Astrocyte (in vitro differentiated cells and primary cell): ENCODE measurements around the gene HTT-AS. TPM values are rescaled to one million over a fixed set of nuclear protein-coding genes. Genes with fewer than 3 reads are reported as not detected.
A peak's percentile ranks its signal among the peaks of the same experiment; 100 is the strongest.

Experiments
- DNase-seq: peaks from one replicate; pipeline ENCODE4 v3.0.0-alpha.2; 2010; ENCODE audit warnings: low read depth
- FAIRE-seq: peaks from 2 replicates; lab custom pipeline; 2011; peaks lifted over from hg19 to GRCh38; lab: Jason Lieb, UNC
- H2AFZ ChIP-seq: 2 replicates; pipeline ENCODE4 v1.6.0; 2012; ENCODE audit warnings: low read depth, low read length, inconsistent platforms
- H3K27ac ChIP-seq: 2 replicates; pipeline ENCODE4 v1.5.1; 2011; ENCODE audit warnings: low read depth, low read length, inconsistent platforms
- H3K27me3 ChIP-seq: 2 replicates; pipeline ENCODE4 v1.6.0; 2011; ENCODE audit warnings: low read length, inconsistent platforms; ENCODE audit not compliant: insufficient read depth
- H3K36me3 ChIP-seq: 2 replicates; pipeline ENCODE4 v1.5.1; 2011; ENCODE audit warnings: low read length, inconsistent platforms; ENCODE audit not compliant: insufficient read depth
- H3K4me1 ChIP-seq: 2 replicates; pipeline ENCODE4 v1.5.1; 2011; ENCODE audit warnings: low read length, inconsistent platforms; ENCODE audit not compliant: insufficient read depth
- H3K4me2 ChIP-seq: 2 replicates; pipeline ENCODE4 v1.6.0; 2012; ENCODE audit warnings: low read length, inconsistent platforms
- H3K4me3 ChIP-seq: 2 replicates; pipeline ENCODE4 v1.5.1; 2011; ENCODE audit warnings: low read depth, mild to moderate bottlenecking, low read length, inconsistent platforms; ENCODE audit not compliant: insufficient read depth
- H3K79me2 ChIP-seq: 2 replicates; pipeline ENCODE4 v1.6.0; 2012; ENCODE audit warnings: mild to moderate bottlenecking, low read length, inconsistent platforms; ENCODE audit not compliant: insufficient read depth
- H3K9ac ChIP-seq: 2 replicates; pipeline ENCODE4 v1.6.0; 2012; ENCODE audit warnings: mild to moderate bottlenecking, low read length, inconsistent platforms
- H3K9me3 ChIP-seq: 2 replicates; pipeline ENCODE4 v1.5.1; 2012; ENCODE audit warnings: low read depth, mild to moderate bottlenecking, low read length, inconsistent platforms; ENCODE audit not compliant: insufficient read depth
- H4K20me1 ChIP-seq: 2 replicates; pipeline ENCODE4 v1.6.0; 2012; ENCODE audit warnings: low read length, inconsistent platforms; ENCODE audit not compliant: insufficient read depth
- H3K27ac Mint-ChIP-seq: one replicate; pipeline ENCODE4 v1.8.0; 2021; ENCODE audit warnings: mild to moderate bottlenecking, mixed read lengths; ENCODE audit not compliant: unreplicated experiment
- H3K27me3 Mint-ChIP-seq: one replicate; pipeline ENCODE4 v1.8.0; 2021; ENCODE audit warnings: low read depth, mixed read lengths; ENCODE audit not compliant: unreplicated experiment
- H3K36me3 Mint-ChIP-seq: one replicate; pipeline ENCODE4 v1.8.0; 2021; ENCODE audit warnings: low read depth, mixed read lengths; ENCODE audit not compliant: unreplicated experiment
- H3K4me1 Mint-ChIP-seq: one replicate; pipeline ENCODE4 v1.8.0; 2021; ENCODE audit warnings: low read depth, mixed read lengths; ENCODE audit not compliant: unreplicated experiment
- H3K4me3 Mint-ChIP-seq: one replicate; pipeline ENCODE4 v1.8.0; 2021; ENCODE audit warnings: mild to moderate bottlenecking, moderate library complexity, mixed read lengths; ENCODE audit not compliant: unreplicated experiment
- H3K9me3 Mint-ChIP-seq: one replicate; pipeline ENCODE4 v1.8.0; 2021; ENCODE audit warnings: mild to moderate bottlenecking, mixed read lengths; ENCODE audit not compliant: unreplicated experiment
- EZH2 ChIP-seq: IDR thresholded peaks from 2 replicates; pipeline ENCODE4 v1.6.1; 2012; ENCODE audit warnings: mild to moderate bottlenecking, low read length, inconsistent platforms; ENCODE audit not compliant: insufficient read depth
- total RNA-seq: library from RNA; stranded (reverse); gene quantifications from 2 replicates; pipeline ENCODE4 v1.2.1, GENCODE V29; 2021
- TF ChIP-seq, protein P1 (sequence below): IDR thresholded peaks from 2 replicates; pipeline ENCODE4 v1.5.1; 2011; ENCODE audit warnings: low read depth, mild to moderate bottlenecking, inconsistent platforms, low read length, moderate library complexity; ENCODE audit not compliant: insufficient read depth

HTT-AS gene
- total RNA-seq, 1 donor from 2014 or later: not detected

DNA sequence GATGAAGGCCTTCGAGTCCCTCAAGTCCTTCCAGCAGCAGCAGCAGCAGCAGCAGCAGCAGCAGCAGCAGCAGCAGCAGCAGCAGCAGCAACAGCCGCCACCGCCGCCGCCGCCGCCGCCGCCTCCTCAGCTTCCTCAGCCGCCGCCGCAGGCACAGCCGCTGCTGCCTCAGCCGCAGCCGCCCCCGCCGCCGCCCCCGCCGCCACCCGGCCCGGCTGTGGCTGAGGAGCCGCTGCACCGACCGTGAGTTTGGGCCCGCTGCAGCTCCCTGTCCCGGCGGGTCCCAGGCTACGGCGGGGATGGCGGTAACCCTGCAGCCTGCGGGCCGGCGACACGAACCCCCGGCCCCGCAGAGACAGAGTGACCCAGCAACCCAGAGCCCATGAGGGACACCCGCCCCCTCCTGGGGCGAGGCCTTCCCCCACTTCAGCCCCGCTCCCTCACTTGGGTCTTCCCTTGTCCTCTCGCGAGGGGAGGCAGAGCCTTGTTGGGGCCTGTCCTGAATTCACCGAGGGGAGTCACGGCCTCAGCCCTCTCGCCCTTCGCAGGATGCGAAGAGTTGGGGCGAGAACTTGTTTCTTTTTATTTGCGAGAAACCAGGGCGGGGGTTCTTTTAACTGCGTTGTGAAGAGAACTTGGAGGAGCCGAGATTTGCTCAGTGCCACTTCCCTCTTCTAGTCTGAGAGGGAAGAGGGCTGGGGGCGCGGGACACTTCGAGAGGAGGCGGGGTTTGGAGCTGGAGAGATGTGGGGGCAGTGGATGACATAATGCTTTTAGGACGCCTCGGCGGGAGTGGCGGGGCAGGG is 711 bp upstream of the HTT-AS start:
- H3K27me3 ChIP-seq: no peaks in the 10 kb centered on the region
- no peaks in the 10 kb centered on the region for H3K36me3 Mint-ChIP-seq
- peak; percentile 41 for DNase-seq
- H3K27me3 Mint-ChIP-seq: no peaks in the 10 kb centered on the region
- H3K4me2 ChIP-seq: peak overlapping the region; percentile 98
- FAIRE-seq: no peak
- peak overlapping the region; percentile 96 for H3K4me3 ChIP-seq
- H2AFZ ChIP-seq: peak overlapping the region; percentile 100
- H3K9me3 Mint-ChIP-seq: no peaks in the 10 kb centered on the region
- peak overlapping the region; percentile 92 for H3K4me3 Mint-ChIP-seq
- H3K79me2 ChIP-seq: peaks cover 49% of the 10 kb centered on the region
- H3K27ac ChIP-seq: peak overlapping the region; percentile 95
- H3K9me3 ChIP-seq: no peaks in the 10 kb centered on the region
- peaks cover 26% of the 10 kb centered on the region for H3K4me1 ChIP-seq
- H3K36me3 ChIP-seq: no peaks in the 10 kb centered on the region
- H3K4me1 Mint-ChIP-seq: peaks cover 14% of the 10 kb centered on the region
- peaks cover 43% of the 10 kb centered on the region for H4K20me1 ChIP-seq
- H3K27ac Mint-ChIP-seq: peak overlapping the region; percentile 98
- H3K9ac ChIP-seq: peak overlapping the region; percentile 100
- TF ChIP-seq, protein P1, sequence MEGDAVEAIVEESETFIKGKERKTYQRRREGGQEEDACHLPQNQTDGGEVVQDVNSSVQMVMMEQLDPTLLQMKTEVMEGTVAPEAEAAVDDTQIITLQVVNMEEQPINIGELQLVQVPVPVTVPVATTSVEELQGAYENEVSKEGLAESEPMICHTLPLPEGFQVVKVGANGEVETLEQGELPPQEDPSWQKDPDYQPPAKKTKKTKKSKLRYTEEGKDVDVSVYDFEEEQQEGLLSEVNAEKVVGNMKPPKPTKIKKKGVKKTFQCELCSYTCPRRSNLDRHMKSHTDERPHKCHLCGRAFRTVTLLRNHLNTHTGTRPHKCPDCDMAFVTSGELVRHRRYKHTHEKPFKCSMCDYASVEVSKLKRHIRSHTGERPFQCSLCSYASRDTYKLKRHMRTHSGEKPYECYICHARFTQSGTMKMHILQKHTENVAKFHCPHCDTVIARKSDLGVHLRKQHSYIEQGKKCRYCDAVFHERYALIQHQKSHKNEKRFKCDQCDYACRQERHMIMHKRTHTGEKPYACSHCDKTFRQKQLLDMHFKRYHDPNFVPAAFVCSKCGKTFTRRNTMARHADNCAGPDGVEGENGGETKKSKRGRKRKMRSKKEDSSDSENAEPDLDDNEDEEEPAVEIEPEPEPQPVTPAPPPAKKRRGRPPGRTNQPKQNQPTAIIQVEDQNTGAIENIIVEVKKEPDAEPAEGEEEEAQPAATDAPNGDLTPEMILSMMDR: no peak
- TF ChIP-seq EZH2: no peak

DNA sequence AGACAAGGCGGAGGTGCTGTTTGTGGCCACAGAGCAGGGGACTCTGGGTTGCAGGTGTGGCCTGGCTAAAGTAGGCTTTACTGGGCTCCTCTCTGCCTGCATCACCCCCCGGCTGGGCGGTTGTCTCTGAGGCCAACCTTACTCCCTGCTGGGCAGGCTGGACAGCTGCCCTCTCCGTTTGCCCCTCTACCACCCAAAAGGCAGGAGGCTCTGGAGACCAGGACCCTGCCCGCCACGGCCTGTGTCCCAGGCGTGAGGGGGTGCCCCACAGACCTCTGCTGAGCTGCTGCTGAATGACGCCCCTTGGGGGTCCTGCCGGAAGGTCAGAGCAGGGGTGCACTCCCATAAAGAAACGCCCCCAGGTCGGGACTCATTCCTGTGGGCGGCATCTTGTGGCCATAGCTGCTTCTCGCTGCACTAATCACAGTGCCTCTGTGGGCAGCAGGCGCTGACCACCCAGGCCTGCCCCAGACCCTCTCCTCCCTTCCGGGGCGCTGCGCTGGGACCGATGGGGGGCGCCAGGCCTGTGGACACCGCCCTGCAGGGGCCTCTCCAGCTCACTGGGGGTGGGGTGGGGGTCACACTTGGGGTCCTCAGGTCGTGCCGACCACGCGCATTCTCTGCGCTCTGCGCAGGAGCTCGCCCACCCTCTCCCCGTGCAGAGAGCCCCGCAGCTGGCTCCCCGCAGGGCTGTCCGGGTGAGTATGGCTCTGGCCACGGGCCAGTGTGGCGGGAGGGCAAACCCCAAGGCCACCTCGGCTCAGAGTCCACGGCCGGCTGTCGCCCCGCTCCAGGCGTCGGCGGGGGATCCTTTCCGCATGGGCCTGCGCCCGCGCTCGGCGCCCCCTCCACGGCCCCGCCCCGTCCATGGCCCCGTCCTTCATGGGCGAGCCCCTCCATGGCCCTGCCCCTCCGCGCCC is 920 bp downstream of the HTT-AS start:
- Histone ChIP-seq H3K4me2 (peak overlapping the region; percentile 94), H4K20me1 (peaks cover 29% of the 10 kb centered on the region), H3K27me3 (no peaks in the 10 kb centered on the region), H3K9me3 (no peaks in the 10 kb centered on the region), H3K4me3 (peak overlapping the region; percentile 64), H3K27ac (no peak overlapping the region), H2AFZ (peak overlapping the region; percentile 86), H3K36me3 (no peaks in the 10 kb centered on the region), H3K4me1 (peaks cover 26% of the 10 kb centered on the region), H3K79me2 (peaks cover 34% of the 10 kb centered on the region), H3K9ac (peak overlapping the region; percentile 70)
- Mint-ChIP-seq H3K36me3 (no peaks in the 10 kb centered on the region), H3K27ac (no peak overlapping the region), H3K4me3 (no peak overlapping the region), H3K4me1 (peaks cover 14% of the 10 kb centered on the region), H3K9me3 (no peaks in the 10 kb centered on the region), H3K27me3 (peaks cover 2% of the 10 kb centered on the region)
- FAIRE-seq: no peak
- no peak for DNase-seq
- TF ChIP-seq EZH2: no peak
- TF ChIP-seq, protein P1: no peak
